Type B pancreatic cell (in vitro differentiated cells): ENCODE measurements around the gene OR2B6. TPM values are rescaled to one million over a fixed set of nuclear protein-coding genes. Genes with fewer than 3 reads are reported as not detected.
"Not testable (repeated sequence)": the region's sequence is repeated elsewhere in the genome, so short reads cannot be mapped to it uniquely, and the experiment has no call there.

Experiments
- DNase-seq: peaks from one replicate; pipeline ENCODE4 v3.0.0; 2021; ENCODE audit warnings: mixed read lengths; ENCODE audit not compliant: unreplicated experiment; ENCODE audit errors: extremely low spot score
- H3K27ac Mint-ChIP-seq: 2 replicates; pipeline ENCODE4 v1.8.0; 2021; ENCODE audit warnings: mild to moderate bottlenecking, mixed read lengths
- H3K27me3 Mint-ChIP-seq: 2 replicates; pipeline ENCODE4 v1.8.0; 2021; ENCODE audit warnings: mixed read lengths
- H3K36me3 Mint-ChIP-seq: 2 replicates; pipeline ENCODE4 v1.8.0; 2021; ENCODE audit warnings: mixed read lengths
- H3K4me1 Mint-ChIP-seq: one replicate; pipeline ENCODE4 v1.8.0; 2021; ENCODE audit warnings: mixed read lengths; ENCODE audit not compliant: unreplicated experiment
- H3K4me3 Mint-ChIP-seq: 2 replicates; pipeline ENCODE4 v1.8.0; 2021; ENCODE audit warnings: mild to moderate bottlenecking, mixed read lengths
- H3K9me3 Mint-ChIP-seq: 2 replicates; pipeline ENCODE4 v1.8.0; 2021; ENCODE audit warnings: mixed read lengths
- total RNA-seq: library from RNA; stranded (reverse); gene quantifications from 2 replicates; pipeline ENCODE4 v1.2.1, GENCODE V29; 2021; ENCODE audit warnings: low replicate concordance
- TF ChIP-seq, protein P1 (sequence below): fragments of 200-600 bp; sonication (generic); conservative IDR thresholded peaks from 2 replicates; pipeline ENCODE4 v1.5.0; 2021; ENCODE audit warnings: antibody characterized with exemption, mild to moderate bottlenecking

Gene OR2B6
- total RNA-seq, 1 donor from 2014 or later, result not detected

DNA sequence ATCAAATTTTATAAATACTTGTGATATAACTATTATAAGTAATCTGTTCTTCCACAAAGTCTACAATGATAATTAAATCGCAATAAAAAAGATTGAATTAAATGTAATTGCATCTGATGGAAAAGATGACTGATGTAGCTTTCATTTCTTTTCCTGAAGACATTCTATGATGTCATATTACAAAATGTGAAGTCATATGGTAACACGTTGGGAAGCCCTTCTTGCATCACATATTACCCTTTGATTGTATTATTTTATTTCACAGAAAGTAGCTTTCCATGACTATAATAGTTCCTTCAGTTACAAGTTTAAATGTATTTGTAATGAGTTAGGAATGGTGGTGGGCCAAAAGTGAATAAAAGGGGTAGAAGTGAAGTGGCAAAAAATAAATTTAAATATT, 25.8 kb upstream of the OR2B6 start:
- Mint-ChIP-seq H3K27me3 (peaks cover 7% of the 10 kb centered on the region), H3K4me3 (no peak overlapping the region), H3K36me3 (no peaks in the 10 kb centered on the region), H3K27ac (no peak overlapping the region), H3K4me1 (no peaks in the 10 kb centered on the region), H3K9me3 (peaks cover 8% of the 10 kb centered on the region)
- no peak for DNase-seq
- TF ChIP-seq, protein P1, sequence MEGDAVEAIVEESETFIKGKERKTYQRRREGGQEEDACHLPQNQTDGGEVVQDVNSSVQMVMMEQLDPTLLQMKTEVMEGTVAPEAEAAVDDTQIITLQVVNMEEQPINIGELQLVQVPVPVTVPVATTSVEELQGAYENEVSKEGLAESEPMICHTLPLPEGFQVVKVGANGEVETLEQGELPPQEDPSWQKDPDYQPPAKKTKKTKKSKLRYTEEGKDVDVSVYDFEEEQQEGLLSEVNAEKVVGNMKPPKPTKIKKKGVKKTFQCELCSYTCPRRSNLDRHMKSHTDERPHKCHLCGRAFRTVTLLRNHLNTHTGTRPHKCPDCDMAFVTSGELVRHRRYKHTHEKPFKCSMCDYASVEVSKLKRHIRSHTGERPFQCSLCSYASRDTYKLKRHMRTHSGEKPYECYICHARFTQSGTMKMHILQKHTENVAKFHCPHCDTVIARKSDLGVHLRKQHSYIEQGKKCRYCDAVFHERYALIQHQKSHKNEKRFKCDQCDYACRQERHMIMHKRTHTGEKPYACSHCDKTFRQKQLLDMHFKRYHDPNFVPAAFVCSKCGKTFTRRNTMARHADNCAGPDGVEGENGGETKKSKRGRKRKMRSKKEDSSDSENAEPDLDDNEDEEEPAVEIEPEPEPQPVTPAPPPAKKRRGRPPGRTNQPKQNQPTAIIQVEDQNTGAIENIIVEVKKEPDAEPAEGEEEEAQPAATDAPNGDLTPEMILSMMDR, result no peak

DNA sequence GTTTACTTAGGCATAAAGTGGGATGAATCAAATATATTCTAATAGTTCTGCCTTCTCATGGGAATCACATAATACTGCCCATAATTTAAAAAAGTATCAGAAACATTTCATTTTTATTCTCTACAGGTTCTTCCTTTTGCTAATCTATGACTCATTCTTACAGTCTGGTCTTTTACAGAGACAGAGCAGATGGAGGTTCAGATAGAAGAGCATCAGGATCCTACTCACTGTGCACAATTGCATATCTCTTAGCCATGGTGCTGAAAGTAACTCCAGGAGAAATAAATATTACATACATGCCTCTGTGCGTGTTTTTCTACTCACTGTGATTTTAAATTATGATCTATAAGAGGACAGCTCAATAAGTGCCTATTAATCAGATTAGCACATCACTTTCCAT, 16.3 kb upstream of the OR2B6 start:
- Mint-ChIP-seq H3K27ac (no peak overlapping the region), H3K27me3 (peaks cover 34% of the 10 kb centered on the region)

DNA sequence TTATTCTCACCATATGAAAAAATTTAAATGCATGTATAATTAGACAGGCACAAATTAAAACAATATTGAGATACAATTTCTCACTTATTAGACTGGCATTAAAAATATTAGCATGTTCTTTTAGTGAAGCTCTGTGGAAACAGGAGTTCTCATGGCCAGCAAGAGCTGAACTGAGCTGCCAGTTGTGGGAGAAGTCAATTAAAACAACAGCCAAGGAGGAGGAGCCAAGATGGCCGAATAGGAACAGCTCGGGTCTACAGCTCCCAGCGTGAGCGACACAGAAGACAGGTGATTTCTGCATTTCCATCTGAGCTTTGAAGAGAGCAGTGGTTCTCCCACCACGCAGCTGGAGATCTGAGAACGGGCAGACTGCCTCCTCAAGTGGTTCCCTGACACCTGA, 14.0 kb upstream of the OR2B6 start:
- H3K4me3 Mint-ChIP-seq, DNase-seq: not testable (repeated sequence)
- H3K27me3 Mint-ChIP-seq, result peaks cover 37% of the 10 kb centered on the region

More for the DNA sequence above, 16.3 kb upstream of the OR2B6 start:
- H3K36me3 Mint-ChIP-seq, result no peaks in the 10 kb centered on the region
- H3K4me1 Mint-ChIP-seq, result no peaks in the 10 kb centered on the region
- TF ChIP-seq, protein P1, result no peak
- no peak for DNase-seq
- H3K9me3 Mint-ChIP-seq, result no peaks in the 10 kb centered on the region
- no peak overlapping the region for H3K4me3 Mint-ChIP-seq

DNA sequence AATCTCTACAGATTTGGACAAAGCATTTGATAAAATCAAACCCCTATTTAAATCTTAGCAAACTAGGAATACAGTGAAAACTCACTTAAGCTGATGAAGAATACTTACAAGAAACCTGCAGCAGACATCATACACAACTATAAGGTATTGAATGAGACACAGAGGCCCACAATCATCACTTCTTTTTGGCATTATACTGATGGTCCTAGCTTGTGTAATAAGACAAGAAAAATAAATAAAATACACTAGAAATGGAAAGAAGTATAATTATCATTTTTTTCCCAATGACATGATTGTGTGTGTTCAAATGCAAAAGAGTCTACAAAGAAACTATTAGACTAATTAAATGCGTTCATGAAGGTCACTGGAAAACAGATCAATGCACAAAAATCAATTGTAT, 8.8 kb upstream of the OR2B6 start:
- TF ChIP-seq, protein P1, result no peak
- peaks cover 16% of the 10 kb centered on the region for H3K27me3 Mint-ChIP-seq
- no peak overlapping the region for H3K4me3 Mint-ChIP-seq
- DNase-seq, result no peak
- no peak overlapping the region for H3K27ac Mint-ChIP-seq
- no peaks in the 10 kb centered on the region for H3K36me3 Mint-ChIP-seq
- H3K4me1 Mint-ChIP-seq, result no peaks in the 10 kb centered on the region
- no peaks in the 10 kb centered on the region for H3K9me3 Mint-ChIP-seq

More for the DNA sequence above, 14.0 kb upstream of the OR2B6 start:
- H3K27ac Mint-ChIP-seq, H3K4me1 Mint-ChIP-seq, H3K36me3 Mint-ChIP-seq, H3K9me3 Mint-ChIP-seq: not testable (repeated sequence)

DNA sequence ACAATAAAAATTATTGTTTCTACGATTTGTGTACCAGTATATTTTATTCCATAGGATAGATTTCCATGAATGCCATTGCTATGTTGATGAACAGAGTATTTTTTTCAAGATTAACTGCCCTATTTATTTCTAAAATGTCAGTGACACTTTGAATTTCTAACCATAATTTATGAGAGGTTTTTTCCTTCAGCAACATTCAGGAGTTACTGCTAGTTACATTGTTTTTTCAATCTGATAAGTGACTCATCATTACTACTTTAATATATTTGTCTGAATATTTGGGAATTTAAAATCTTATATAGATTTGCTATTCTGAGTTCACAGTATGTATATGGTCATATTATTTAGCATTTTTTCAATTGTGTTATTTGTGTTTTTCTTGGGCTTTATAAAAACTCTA, 6.0 kb upstream of the OR2B6 start:
- Mint-ChIP-seq H3K27me3 (peaks cover 16% of the 10 kb centered on the region), H3K27ac (no peak overlapping the region), H3K9me3 (no peaks in the 10 kb centered on the region), H3K4me1 (no peaks in the 10 kb centered on the region), H3K4me3 (no peak overlapping the region), H3K36me3 (no peaks in the 10 kb centered on the region)
- TF ChIP-seq, protein P1, result no peak
- no peak for DNase-seq

DNA sequence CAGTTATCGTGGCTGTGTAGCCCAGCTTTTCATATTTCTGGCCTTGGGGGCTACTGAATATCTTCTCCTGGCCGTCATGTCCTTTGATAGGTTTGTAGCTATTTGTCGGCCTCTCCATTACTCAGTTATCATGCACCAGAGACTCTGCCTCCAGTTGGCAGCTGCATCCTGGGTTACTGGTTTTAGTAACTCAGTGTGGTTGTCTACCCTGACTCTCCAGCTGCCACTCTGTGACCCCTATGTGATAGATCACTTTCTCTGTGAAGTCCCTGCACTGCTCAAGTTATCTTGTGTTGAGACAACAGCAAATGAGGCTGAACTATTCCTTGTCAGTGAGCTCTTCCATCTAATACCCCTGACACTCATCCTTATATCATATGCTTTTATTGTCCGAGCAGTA, 475 bp downstream of the OR2B6 start:
- TF ChIP-seq, protein P1, result no peak
- H3K36me3 Mint-ChIP-seq, result no peaks in the 10 kb centered on the region
- no peak overlapping the region for H3K27ac Mint-ChIP-seq
- no peak overlapping the region for H3K4me3 Mint-ChIP-seq
- DNase-seq, result no peak
- peaks cover 13% of the 10 kb centered on the region for H3K27me3 Mint-ChIP-seq
- no peaks in the 10 kb centered on the region for H3K9me3 Mint-ChIP-seq
- no peaks in the 10 kb centered on the region for H3K4me1 Mint-ChIP-seq
